ENCODE data around the gene TUBB6. TPM values are rescaled to one million over a fixed set of nuclear protein-coding genes. Genes with fewer than 3 reads are reported as not detected.

TUBB6 gene
- total and polyA plus RNA-seq, 2 of the 8 experiments (the other 6 are each of a cell fraction or from before 2014, with no cell fraction given) = 126 to 223 TPM

- Histone ChIP-seq H2BK12ac (ENCODE audit: low read depth, low read length) (no peak overlapping the region), H3K4me1 (replicated peaks in 1 of 4; ENCODE audit: control insufficient read depth in 3 of 4, insufficient read depth in 4 of 4, low read length in 3 of 4) (peaks cover 0 to 16% (median 12%) of the 10 kb centered on the region in 4 experiments; a peak in 6 of 7 replicates), H3K79me1 (ENCODE audit: low read depth, low read length) (no peaks in the 10 kb centered on the region), H4K91ac (replicated peaks; ENCODE audit: insufficient read length, low read length) (no peak overlapping the region), H4K8ac (ENCODE audit: extremely low read depth, insufficient read depth, low read length) (no peak overlapping the region), H2BK20ac (ENCODE audit: low read length) (no peak overlapping the region), H4K5ac (ENCODE audit: insufficient read length, low read depth, low read length) (no peak overlapping the region), H3K18ac (ENCODE audit: extremely low read depth, low read length) (no peak overlapping the region), H3K4ac (replicated peaks; ENCODE audit: insufficient read length, low read depth, low read length) (no peak overlapping the region), H2AK5ac (ENCODE audit: low read depth, low read length) (no peak overlapping the region), H3K56ac (replicated peaks; ENCODE audit: insufficient read length, low read depth, low read length) (no peak overlapping the region), H2AFZ (ENCODE audit: low read length) (0 out of 2 replicates have a peak overlapping the region, but pooled peaks have one; percentile 20), H4K20me1 (replicated peaks in 1 of 2; ENCODE audit: control insufficient read depth in 1 of 2, insufficient read depth in 2 of 2, low read length in 2 of 2) (peaks cover 0 to 3% of the 10 kb centered on the region in 2 experiments), H3K27ac (ENCODE audit: low read depth, low read length) (no peak overlapping the region), H2BK5ac (ENCODE audit: low read depth, low read length) (no peak overlapping the region), H3K14ac (ENCODE audit: insufficient read length) (no peak overlapping the region), H2BK15ac (ENCODE audit: low read length) (no peak overlapping the region; the same call in 1 of the 2 replicates), H3K27me3 (replicated peaks in 1 of 4; ENCODE audit: control insufficient read depth in 3 of 4, extremely low read depth in 1 of 4, insufficient read depth in 3 of 4, low read length in 3 of 4) (peaks cover 0 to 29% (median 20%) of the 10 kb centered on the region in 4 experiments; a peak in 5 of 7 replicates), H3K4me3 (ENCODE audit: extremely low read depth in 1 of 4, insufficient read depth in 2 of 4, low read depth in 3 of 4, low read length in 4 of 4) (peak overlapping the region; percentile 44 to 81 (median 58)), H2BK120ac (replicated peaks; ENCODE audit: low read depth, low read length) (peak overlapping the region; percentile 28), H3K9me3 (ENCODE audit: insufficient read depth in 2 of 2, low read depth in 1 of 2, low read length in 1 of 2) (no peaks in the 10 kb centered on the region), H3K79me2 (ENCODE audit: control insufficient read depth in 1 of 2, insufficient read depth in 2 of 2, low read length in 2 of 2) (peaks cover 0 to 6% of the 10 kb centered on the region in 2 experiments; a peak in 3 of 4 replicates), H3K36me3 (ENCODE audit: control insufficient read depth in 2 of 4, insufficient read depth in 4 of 4, low read length in 3 of 4) (peaks cover 0 to 18% (median 5%) of the 10 kb centered on the region in 4 experiments; a peak in 4 of 8 replicates), H3K4me2 (ENCODE audit: insufficient read depth in 1 of 2, low read depth in 2 of 2, low read length in 2 of 2) (peak overlapping the region; percentile 78 to 94), H3K23me2 (ENCODE audit: low read depth, low read length) (peaks cover 11% of the 10 kb centered on the region), H3K23ac (ENCODE audit: insufficient read length) (no peak overlapping the region), H3K9ac (replicated peaks in 1 of 4; ENCODE audit: extremely low read depth in 1 of 4, low read depth in 3 of 4, low read length in 3 of 4) (peak overlapping the region in 3 of 4 experiments; percentile 20 to 36 (median 29); a peak in 2 of 7 replicates)
- ChIA-PET POLR2A (ENCODE audit: partially characterized antibody) (interaction anchor here (0.9 to 6.1 kb wide), 9 partner anchors 11 to 48 kb away, joined by 3 to 49 read pairs (median 3); no protein-coding TSS in a partner anchor), CTCF (ENCODE audit: partially characterized antibody) (interaction anchor here (1.0 to 2.6 kb wide), 6 partner anchors 10 to 35 kb away, joined by 3 to 11 read pairs (median 6); no protein-coding TSS in a partner anchor)
- no peak for FAIRE-seq
- no peak for DNase-seq (ENCODE audit: low read depth in 1 of 2, low spot score in 2 of 2)
- 14% methylated on average over 39 of the region's 39 CpGs; no CpG with 5 or more reads in 1 of the 2 experiments for WGBS, 2 experiments (ENCODE audit: extremely low coverage in 1 of 2, insufficient coverage in 1 of 2, insufficient read length in 1 of 2, insufficient replicate concordance in 2 of 2, low coverage in 1 of 2, low lambda C conversion rate in 2 of 2, missing lambda C conversion rate in 1 of 2)
- TF ChIP-seq SAP30 (IDR thresholded peaks at IDR 0.05; ENCODE audit: insufficient read depth, insufficient replicate concordance, low read length) (no peak), RBBP5 (IDR thresholded peaks at IDR 0.05; ENCODE audit: borderline replicate concordance, low read depth, low read length) (0 out of 2 replicates have a peak, but pooled peaks have one; percentile 15), TAF1 (IDR thresholded peaks at IDR 0.05; ENCODE audit: low read depth, low read length) (no peak), RNF2 (IDR thresholded peaks at IDR 0.05; ENCODE audit: borderline replicate concordance, low read depth, low read length, missing control alignments, poor library complexity, severe bottlenecking) (no peak), KDM5A (IDR thresholded peaks at IDR 0.05; ENCODE audit: low read length) (no peak), POU5F1 (IDR thresholded peaks at IDR 0.05; ENCODE audit: low read depth, low read length) (no peak), KDM4A (IDR thresholded peaks at IDR 0.05; ENCODE audit: low read depth, low read length, severe bottlenecking) (no peak), SIRT6 (IDR thresholded peaks at IDR 0.05; ENCODE audit: low read length) (no peak), TEAD4 (IDR thresholded peaks at IDR 0.05; ENCODE audit: low read depth, low read length) (no peak)
Measured at GRCh38 chr18:12306752-12307700, 1.0 kb upstream of the TUBB6 start.

Data from H1 (cell line).